Keratinocyte (primary cell): ENCODE data around the gene HYAL3. TPM values are rescaled to one million over a fixed set of nuclear protein-coding genes. Genes with fewer than 3 reads are reported as not detected.

Experiments
- DNase-seq: peaks from one replicate; pipeline ENCODE4 v3.0.0-alpha.2; 2011; ENCODE audit warnings: low read depth, missing footprints, low spot score
- FAIRE-seq: peaks from 2 replicates; lab custom pipeline; 2011; peaks lifted over from hg19 to GRCh38; lab: Jason Lieb, UNC
- H2AFZ ChIP-seq: 2 replicates; pipeline ENCODE4 v1.6.0; 2012; ENCODE audit warnings: low read length, control low read depth, inconsistent platforms; ENCODE audit not compliant: control insufficient read depth
- H3K27ac ChIP-seq: 2 replicates; pipeline ENCODE4 v1.5.1; 2011; ENCODE audit warnings: low read length; ENCODE audit not compliant: control insufficient read depth, insufficient read depth
- H3K27me3 ChIP-seq: 3 replicates; pipeline ENCODE4 v1.6.0; 2011; ENCODE audit warnings: low read length; ENCODE audit not compliant: control insufficient read depth, insufficient read depth; ENCODE audit errors: extremely low read depth
- H3K36me3 ChIP-seq, 2 experiments: 2 replicates in 1 of 2; 3 replicates in 1 of 2; pipeline ENCODE4 v1.5.1; 2011; ENCODE audit warnings: low read length in 2 of 2, mild to moderate bottlenecking in 1 of 2; ENCODE audit not compliant: control insufficient read depth in 2 of 2, insufficient read depth in 2 of 2; ENCODE audit errors: extremely low read depth in 1 of 2
- H3K4me1 ChIP-seq: 3 replicates; pipeline ENCODE4 v1.5.1; 2011; ENCODE audit warnings: low read length; ENCODE audit not compliant: control insufficient read depth, insufficient read depth; ENCODE audit errors: extremely low read depth
- H3K4me2 ChIP-seq: 3 replicates; pipeline ENCODE4 v1.6.0; 2011; ENCODE audit warnings: low read depth, low read length; ENCODE audit not compliant: control insufficient read depth, insufficient read depth; ENCODE audit errors: extremely low read depth
- H3K4me3 ChIP-seq, 3 experiments: fragments of 200-600 bp in 1 of 3; sonication (generic) in 1 of 3; 2 replicates in 2 of 3; 3 replicates in 1 of 3; pipeline ENCODE4 v1.5.1; 2011 to 2016; ENCODE audit warnings: low read length in 3 of 3, mild to moderate bottlenecking in 3 of 3, control low read depth in 2 of 3, inconsistent platforms in 1 of 3, low read depth in 1 of 3, mixed read lengths in 1 of 3, mixed run types in 1 of 3, moderate library complexity in 1 of 3; ENCODE audit not compliant: control insufficient read depth in 2 of 3, insufficient read depth in 2 of 3; ENCODE audit errors: extremely low read depth in 1 of 3
- H3K79me2 ChIP-seq: 2 replicates; pipeline ENCODE4 v1.6.0; 2012; ENCODE audit warnings: low read length; ENCODE audit not compliant: control insufficient read depth, insufficient read depth
- H3K9ac ChIP-seq: 3 replicates; pipeline ENCODE4 v1.6.0; 2011; ENCODE audit warnings: low read length; ENCODE audit not compliant: control insufficient read depth, insufficient read depth; ENCODE audit errors: extremely low read depth
- H3K9me1 ChIP-seq: 3 replicates; pipeline ENCODE4 v1.6.0; 2011; ENCODE audit warnings: low read length; ENCODE audit not compliant: control insufficient read depth, insufficient read depth; ENCODE audit errors: extremely low read depth
- H3K9me3 ChIP-seq: 2 replicates; pipeline ENCODE4 v1.5.1; 2012; ENCODE audit warnings: low read depth, low read length; ENCODE audit not compliant: control insufficient read depth
- H4K20me1 ChIP-seq: 3 replicates; pipeline ENCODE4 v1.6.0; 2011; ENCODE audit warnings: low read length; ENCODE audit not compliant: control insufficient read depth, insufficient read depth; ENCODE audit errors: extremely low read depth
- CTCF ChIP-seq, 3 experiments: IDR thresholded peaks in 1 of 3; conservative IDR thresholded peaks in 1 of 3; optimal IDR thresholded peaks in 1 of 3; 2 replicates in 2 of 3; 3 replicates in 1 of 3; pipeline versions ENCODE3 to v1.5.1; 2011; ENCODE audit warnings: low read length in 3 of 3, mild to moderate bottlenecking in 3 of 3, moderate library complexity in 2 of 3, control low read depth in 1 of 3, inconsistent platforms in 1 of 3; ENCODE audit not compliant: insufficient read depth in 2 of 3; ENCODE audit errors: extremely low read depth in 1 of 3
- EZH2 ChIP-seq: IDR thresholded peaks from one replicate; pipeline ENCODE4 v1.6.1; 2012; ENCODE audit warnings: inconsistent platforms, mild to moderate bottlenecking, low read length, moderate library complexity
- dilution Hi-C: fragments of 300-500 bp; cut with MboI; formaldehyde crosslinking; loops from one replicate; pipeline ENCODE4 v1.7.0; 2020; ENCODE audit warnings: low sequenced_read_pairs; ENCODE audit not compliant: extremely low pct_ligation_motif_present
- polyA plus RNA-seq, 5 experiments: library from polyadenylated mRNA; depleted of rRNA in 3 of 5; stranded (reverse) in 3 of 5; stranded (forward) in 1 of 5; unstranded in 1 of 5; fragments of >200 nt; gene quantifications; 1 replicate in 1 of 5; 2 replicates in 3 of 5; 3 replicates in 1 of 5; pipeline versions ENCODE4 v1.2.1 to v1.2.3, GENCODE V29; 2011 to 2012; ENCODE audit warnings: missing spikeins in 2 of 5, low read depth in 1 of 5, low replicate concordance in 1 of 5

The HYAL3 gene
- polyA plus RNA-seq, 1 donor (not counting 4 experiments of a cell fraction or from before 2014, with no cell fraction given): 6.6 TPM

DNA sequence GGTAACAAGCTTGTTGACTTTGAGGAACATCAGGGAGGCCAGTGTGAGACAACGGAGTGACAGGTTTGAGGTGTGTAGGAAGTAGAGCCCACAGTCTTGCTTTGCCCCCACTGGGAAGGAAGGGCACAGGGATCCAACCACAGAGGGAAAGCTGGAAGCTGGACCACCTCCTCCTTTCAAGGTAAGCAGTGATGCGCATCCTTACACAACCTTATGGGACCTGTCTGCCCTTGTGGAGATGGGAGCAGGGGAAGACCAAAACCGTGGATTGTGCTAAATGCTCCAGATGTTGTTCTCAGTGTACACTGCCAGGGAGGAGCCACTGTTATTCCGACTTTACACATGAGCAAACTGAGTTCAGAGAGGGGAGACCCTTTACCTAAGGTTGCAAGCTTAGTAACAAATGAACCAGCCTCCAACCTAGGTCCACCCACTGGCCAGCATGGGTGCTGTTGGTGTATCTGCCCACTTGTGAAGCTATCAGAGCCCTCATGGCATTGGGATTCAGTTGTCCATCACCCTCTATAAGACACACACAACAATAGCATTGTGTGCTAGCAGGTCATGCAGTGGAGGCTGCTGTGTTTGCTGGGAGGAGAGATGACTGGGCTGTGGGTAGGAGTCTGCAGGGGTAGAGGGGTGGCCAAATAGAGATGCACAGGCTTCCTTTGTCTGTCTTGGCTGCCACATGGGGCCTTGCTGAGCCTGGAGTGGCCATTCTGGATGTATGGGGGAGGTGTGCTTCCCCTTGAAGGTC is 20.9 kb downstream of the HYAL3 start:
- H3K27ac ChIP-seq: no peak overlapping the region
- H3K4me3 ChIP-seq: no peak overlapping the region
- H3K4me2 ChIP-seq: no peak overlapping the region
- dilution Hi-C loops: no loop called here
- peaks cover under 1% of the 10 kb centered on the region for H3K4me1 ChIP-seq
- H3K9ac ChIP-seq: no peak overlapping the region
- no peaks in the 10 kb centered on the region for H4K20me1 ChIP-seq
- no peak overlapping the region for H2AFZ ChIP-seq
- no peaks in the 10 kb centered on the region for H3K9me1 ChIP-seq
- DNase-seq (no peak), FAIRE-seq (no peak)
- no peaks in the 10 kb centered on the region for H3K36me3 ChIP-seq
- H3K9me3 ChIP-seq: no peaks in the 10 kb centered on the region
- TF ChIP-seq EZH2: no peak
- TF ChIP-seq CTCF (optimal IDR thresholded peaks at IDR 0.05 in 1 of 3, IDR thresholded peaks at IDR 0.05 in 1 of 3, conservative IDR thresholded peaks at IDR 0.05 in 1 of 3; ENCODE audit: extremely low read depth in 1 of 3, insufficient read depth in 2 of 3, low read length in 3 of 3): no peak
- H3K27me3 ChIP-seq: peaks cover 36% of the 10 kb centered on the region
- H3K79me2 ChIP-seq: no peaks in the 10 kb centered on the region

DNA sequence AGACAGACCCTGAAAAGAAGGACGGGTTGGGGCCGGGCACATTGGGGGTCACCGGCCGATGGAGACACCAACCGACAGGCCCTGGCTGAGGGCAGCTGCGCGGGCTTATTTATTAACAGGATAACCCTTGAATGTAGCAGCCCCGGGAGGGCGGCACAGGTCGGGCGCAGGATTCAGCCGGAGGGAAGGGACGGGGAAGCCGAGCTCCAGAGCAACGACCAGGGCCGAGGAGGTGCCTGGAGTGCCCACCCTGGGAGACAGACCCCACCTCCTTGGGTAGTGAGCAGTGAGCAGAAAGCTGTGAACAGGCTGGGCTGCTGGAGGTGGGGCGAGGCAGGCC is 22.5 kb downstream of the HYAL3 start:
- H3K27me3 ChIP-seq: peaks cover 40% of the 10 kb centered on the region
- DNase-seq: no peak
- H3K4me2 ChIP-seq: no peak overlapping the region
- H2AFZ ChIP-seq: no peak overlapping the region
- no peaks in the 10 kb centered on the region for H4K20me1 ChIP-seq
- no peak overlapping the region for H3K4me3 ChIP-seq
- no peaks in the 10 kb centered on the region for H3K9me3 ChIP-seq
- dilution Hi-C loops: no loop called here
- TF ChIP-seq CTCF (optimal IDR thresholded peaks at IDR 0.05 in 1 of 3, IDR thresholded peaks at IDR 0.05 in 1 of 3, conservative IDR thresholded peaks at IDR 0.05 in 1 of 3; ENCODE audit: extremely low read depth in 1 of 3, insufficient read depth in 2 of 3, low read length in 3 of 3) (no peak), EZH2 (no peak)
- no peak overlapping the region for H3K27ac ChIP-seq
- peaks cover 3% of the 10 kb centered on the region for H3K4me1 ChIP-seq
- no peak for FAIRE-seq
- H3K36me3 ChIP-seq: no peaks in the 10 kb centered on the region
- H3K9me1 ChIP-seq: no peaks in the 10 kb centered on the region
- no peaks in the 10 kb centered on the region for H3K79me2 ChIP-seq
- H3K9ac ChIP-seq: no peak overlapping the region
